Measurements from ENCODE around the gene NHERF1. TPM values are rescaled to one million over a fixed set of nuclear protein-coding genes. Genes with fewer than 3 reads are reported as not detected.

Gene NHERF1
- total RNA-seq, 1 experiment from 2014 or later: 218 TPM

DNA sequence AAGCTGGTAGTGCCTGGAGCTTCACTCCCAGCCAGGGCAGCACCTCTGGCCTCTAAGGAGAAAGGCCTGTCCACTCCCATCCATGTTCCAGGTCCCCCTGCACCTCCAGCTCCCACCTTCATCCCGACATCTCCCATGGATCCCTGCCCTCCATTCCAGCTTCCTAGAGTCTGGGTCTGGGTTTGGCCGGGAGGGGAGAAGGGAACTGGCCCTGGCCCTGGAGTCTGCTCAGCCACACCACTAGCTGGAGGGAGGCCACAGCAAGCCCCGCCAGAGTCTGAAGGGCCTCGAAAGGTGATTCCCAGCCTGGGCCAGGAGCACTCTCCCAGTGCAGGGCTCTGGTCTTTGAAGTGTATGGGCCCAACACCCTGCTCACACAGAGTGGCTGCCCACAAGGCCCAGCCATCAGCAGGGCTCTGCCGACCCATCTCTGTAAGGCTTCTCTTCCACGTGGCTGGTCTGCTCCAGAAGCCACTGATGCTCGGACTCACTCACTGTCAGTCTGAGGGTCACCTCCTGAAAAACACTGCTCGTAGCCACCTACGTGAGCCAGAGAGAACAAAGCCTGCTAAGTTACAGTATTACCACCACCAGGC is 23.0 kb downstream of the NHERF1 start:
- peaks cover 44% of the 10 kb centered on the region for H3K4me1 ChIP-seq
- POLR2A ChIA-PET: interaction anchor here (0.6 to 2.0 kb wide), 5 partner anchors 11 to 81 kb away, joined by 3 to 5 read pairs (median 4); partner anchors contain the start of gene RAB37
- peaks cover 51% of the 10 kb centered on the region for H3K4me1 Mint-ChIP-seq (ENCODE audit: low read depth, unreplicated experiment)
- no peaks in the 10 kb centered on the region for H3K9me3 Mint-ChIP-seq (ENCODE audit: unreplicated experiment)
- H3K4me3 ChIP-seq (ENCODE audit: low read depth, low read length): no peak overlapping the region
- H3K36me3 Mint-ChIP-seq (ENCODE audit: insufficient read depth, unreplicated experiment): peaks cover 95% of the 10 kb centered on the region
- H3K36me3 ChIP-seq (ENCODE audit: control insufficient read depth, insufficient read depth, low read length): peaks cover 18% of the 10 kb centered on the region
- H3K27me3 Mint-ChIP-seq (ENCODE audit: insufficient read depth, unreplicated experiment): no peaks in the 10 kb centered on the region
- peak overlapping the region; percentile 83 for H3K27ac Mint-ChIP-seq (ENCODE audit: unreplicated experiment)
- CTCF ChIA-PET: interaction anchor here (0.7 to 4.4 kb wide), 10 partner anchors 11 to 114 kb away, joined by 3 to 76 read pairs (median 8); partner anchors contain the start of genes FDXR and RAB37
- no peaks in the 10 kb centered on the region for H3K9me3 ChIP-seq
- no TSS peak for BruUV-seq (replicated peaks)
- intact Hi-C loops (cut with micrococcal nuclease; ENCODE audit: unreplicated experiment): no loop called here
- H3K4me3 Mint-ChIP-seq (ENCODE audit: unreplicated experiment): no peak overlapping the region
- TF ChIP-seq, protein P1, sequence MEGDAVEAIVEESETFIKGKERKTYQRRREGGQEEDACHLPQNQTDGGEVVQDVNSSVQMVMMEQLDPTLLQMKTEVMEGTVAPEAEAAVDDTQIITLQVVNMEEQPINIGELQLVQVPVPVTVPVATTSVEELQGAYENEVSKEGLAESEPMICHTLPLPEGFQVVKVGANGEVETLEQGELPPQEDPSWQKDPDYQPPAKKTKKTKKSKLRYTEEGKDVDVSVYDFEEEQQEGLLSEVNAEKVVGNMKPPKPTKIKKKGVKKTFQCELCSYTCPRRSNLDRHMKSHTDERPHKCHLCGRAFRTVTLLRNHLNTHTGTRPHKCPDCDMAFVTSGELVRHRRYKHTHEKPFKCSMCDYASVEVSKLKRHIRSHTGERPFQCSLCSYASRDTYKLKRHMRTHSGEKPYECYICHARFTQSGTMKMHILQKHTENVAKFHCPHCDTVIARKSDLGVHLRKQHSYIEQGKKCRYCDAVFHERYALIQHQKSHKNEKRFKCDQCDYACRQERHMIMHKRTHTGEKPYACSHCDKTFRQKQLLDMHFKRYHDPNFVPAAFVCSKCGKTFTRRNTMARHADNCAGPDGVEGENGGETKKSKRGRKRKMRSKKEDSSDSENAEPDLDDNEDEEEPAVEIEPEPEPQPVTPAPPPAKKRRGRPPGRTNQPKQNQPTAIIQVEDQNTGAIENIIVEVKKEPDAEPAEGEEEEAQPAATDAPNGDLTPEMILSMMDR (IDR thresholded peaks at IDR 0.05; ENCODE audit: insufficient read depth in 1 of 2, low read depth in 1 of 2, low read length in 1 of 2, severe bottlenecking in 1 of 2, unreplicated experiment in 1 of 2): no peak
- H3K27me3 ChIP-seq (replicated peaks; ENCODE audit: control insufficient read depth, insufficient read depth, low read length): no peaks in the 10 kb centered on the region
- DNase-seq: peak in 1 of 2 experiments; percentile 6

DNA sequence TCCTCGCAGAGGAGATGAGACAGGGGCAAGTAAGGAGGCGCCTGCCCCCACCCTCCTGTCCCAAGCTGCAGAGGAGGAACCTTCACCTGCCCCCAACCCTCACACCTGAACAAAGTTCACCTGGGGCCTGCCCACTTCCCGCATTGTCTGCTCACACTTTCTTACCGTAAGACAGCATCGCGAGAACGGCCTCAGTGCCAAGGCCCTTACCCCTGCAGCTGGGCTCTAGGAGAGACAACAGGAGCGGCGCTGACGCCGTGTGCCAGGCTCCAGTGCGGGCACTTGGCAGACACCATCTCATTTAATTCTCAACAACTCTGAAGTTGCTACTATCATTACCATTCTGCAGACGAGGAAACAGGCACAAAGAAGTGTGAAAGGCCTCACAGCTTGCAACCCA is 23.6 kb downstream of the NHERF1 start:
- Histone ChIP-seq H3K4me3 (ENCODE audit: low read depth, low read length) (no peak overlapping the region), H3K27me3 (replicated peaks; ENCODE audit: control insufficient read depth, insufficient read depth, low read length) (no peaks in the 10 kb centered on the region), H3K36me3 (ENCODE audit: control insufficient read depth, insufficient read depth, low read length) (peaks cover 18% of the 10 kb centered on the region), H3K9me3 (no peaks in the 10 kb centered on the region), H3K4me1 (peaks cover 44% of the 10 kb centered on the region)
- H3K9me3 Mint-ChIP-seq (ENCODE audit: unreplicated experiment): no peaks in the 10 kb centered on the region
- no peaks in the 10 kb centered on the region for H3K27me3 Mint-ChIP-seq (ENCODE audit: insufficient read depth, unreplicated experiment)
- POLR2A ChIA-PET: no interaction called here
- peak in 1 of 2 experiments; percentile 9 for DNase-seq
- intact Hi-C loops (cut with micrococcal nuclease; ENCODE audit: unreplicated experiment): no loop called here
- H3K4me1 Mint-ChIP-seq (ENCODE audit: low read depth, unreplicated experiment): peaks cover 51% of the 10 kb centered on the region
- BruUV-seq (replicated peaks): no TSS peak
- TF ChIP-seq, protein P1 (IDR thresholded peaks at IDR 0.05; ENCODE audit: insufficient read depth in 1 of 2, low read depth in 1 of 2, low read length in 1 of 2, severe bottlenecking in 1 of 2, unreplicated experiment in 1 of 2): no peak
- H3K27ac Mint-ChIP-seq (ENCODE audit: unreplicated experiment): peak overlapping the region; percentile 63
- CTCF ChIA-PET: no interaction called here
- H3K4me3 Mint-ChIP-seq (ENCODE audit: unreplicated experiment): no peak overlapping the region
- peaks cover 92% of the 10 kb centered on the region for H3K36me3 Mint-ChIP-seq (ENCODE audit: insufficient read depth, unreplicated experiment)

DNA sequence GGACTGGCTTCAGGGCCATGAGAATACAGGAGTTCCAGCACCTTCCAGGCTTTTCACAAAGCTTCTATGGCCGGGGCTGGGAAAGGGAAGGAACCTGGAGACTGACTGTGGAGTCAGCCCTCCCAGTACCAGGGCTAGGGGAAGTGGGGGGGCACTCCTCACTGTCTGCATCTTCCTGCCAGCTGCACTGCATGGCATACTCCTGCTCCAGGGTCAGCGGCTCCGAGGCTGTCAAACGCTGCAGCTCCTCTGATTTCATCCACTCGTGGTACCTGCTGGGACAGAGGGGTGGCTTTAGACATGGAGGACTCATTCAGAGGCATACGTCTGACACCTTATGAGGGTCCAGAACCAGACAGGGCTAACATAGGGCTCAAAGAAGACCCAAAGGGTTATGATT is 25.0 kb downstream of the NHERF1 start:
- peaks cover 78% of the 10 kb centered on the region for H3K36me3 Mint-ChIP-seq (ENCODE audit: insufficient read depth, unreplicated experiment)
- TF ChIP-seq, protein P1 (IDR thresholded peaks at IDR 0.05; ENCODE audit: insufficient read depth in 1 of 2, low read depth in 1 of 2, low read length in 1 of 2, severe bottlenecking in 1 of 2, unreplicated experiment in 1 of 2): no peak
- Histone ChIP-seq H3K36me3 (ENCODE audit: control insufficient read depth, insufficient read depth, low read length) (peaks cover 15% of the 10 kb centered on the region), H3K4me3 (ENCODE audit: low read depth, low read length) (no peak overlapping the region), H3K9me3 (no peaks in the 10 kb centered on the region), H3K4me1 (peaks cover 48% of the 10 kb centered on the region), H3K27me3 (replicated peaks; ENCODE audit: control insufficient read depth, insufficient read depth, low read length) (no peaks in the 10 kb centered on the region)
- peak overlapping the region; percentile 48 for H3K27ac Mint-ChIP-seq (ENCODE audit: unreplicated experiment)
- no peak for DNase-seq
- CTCF ChIA-PET: interaction anchor here (1.3 to 4.8 kb wide), 6 partner anchors 9 to 116 kb away, joined by 6 to 24 read pairs (median 6); partner anchors contain the start of gene RAB37
- no peaks in the 10 kb centered on the region for H3K9me3 Mint-ChIP-seq (ENCODE audit: unreplicated experiment)
- BruUV-seq (replicated peaks): no TSS peak
- intact Hi-C loops (cut with micrococcal nuclease; ENCODE audit: unreplicated experiment): no loop called here
- POLR2A ChIA-PET: interaction anchor here (0.6 to 1.7 kb wide), 5 partner anchors 9 to 80 kb away, joined by 3 to 9 read pairs (median 5); no protein-coding TSS in a partner anchor
- H3K27me3 Mint-ChIP-seq (ENCODE audit: insufficient read depth, unreplicated experiment): no peaks in the 10 kb centered on the region
- H3K4me1 Mint-ChIP-seq (ENCODE audit: low read depth, unreplicated experiment): peaks cover 43% of the 10 kb centered on the region
- H3K4me3 Mint-ChIP-seq (ENCODE audit: unreplicated experiment): peak overlapping the region; percentile 58
